Omental fat pad (tissue), 4 donors: ENCODE data around the gene PSPH. TPM values are rescaled to one million over a fixed set of nuclear protein-coding genes. Genes with fewer than 3 reads are reported as not detected.

Source experiments
- ATAC-seq: fragments of 150-250 bp; one replicate; pipeline ENCODE4 v1.9.1; 2016; ENCODE audit warnings: mild to moderate bottlenecking, moderate library complexity; ENCODE audit not compliant: low FRiP score
- DNase-seq: peaks from one replicate; pipeline ENCODE4 v3.0.0-alpha.2; 2019; ENCODE audit warnings: low spot score
- CTCF ChIP-seq, 3 donors: fragments of 450-650 bp; IDR thresholded peaks; one replicate each; pipeline ENCODE4 v1.5.1; 2016 to 2017; ENCODE audit warnings: antibody characterized with exemption in 3 of 3, mild to moderate bottlenecking in 3 of 3, moderate library complexity in 2 of 3
- small RNA-seq: library from RNA; depleted of rRNA; stranded (forward); fragments of <200 nt; gene quantifications from one replicate; pipeline ENCODE3, GENCODE V24; 2016
- total RNA-seq, 4 donors: library from RNA; depleted of rRNA; stranded (reverse); fragments of >200 nt; gene quantifications; one replicate each; pipeline ENCODE4 v1.1.0, GENCODE V29; 2016

PSPH gene
- total RNA-seq, 4 donors from 2014 or later: 6.8 to 12.5 (median 11.2) TPM

GRCh38 chr7:55962014-55962413 is 89.2 kb downstream of the PSPH start:
- no peak for TF ChIP-seq CTCF (IDR thresholded peaks at IDR 0.05)
- no peak for DNase-seq
- no peak for ATAC-seq

Small RNA genes within 50 kb of the gene (small RNA-seq; reads per million reads assigned to genes)
- not detected for gene SNORA15
- not detected for gene SNORA22B

Other genes starting within 250 kb of the PSPH start
- gene SEPTIN14, start 188.7 kb downstream of the PSPH start, total RNA-seq: not detected
- gene ZNF713, start 164.0 kb downstream of the PSPH start, total RNA-seq: 1 to 10 TPM; 2.0 to 4.6 (median 3.1) TPM
- gene MRPS17, start 99.6 kb downstream of the PSPH start, total RNA-seq: 10 to 100 TPM in 2 of 4 donors, 1 to 10 TPM in 2; 8.7 to 10.9 (median 10.1) TPM
- 10 to 100 TPM; 43.6 to 73.3 (median 67.2) TPM for gene NIPSNAP2, start 86.9 kb downstream of the PSPH start, total RNA-seq
- gene CCT6A, start 321 bp upstream of the PSPH start, total RNA-seq: 100 to 1,000 TPM in 2 of 4 donors, 10 to 100 TPM in 2; 68.9 to 150 (median 106) TPM
- 100 to 1,000 TPM in 3 of 4 donors, 10 to 100 TPM in 1; 87.8 to 136 (median 123) TPM for gene SUMF2, start 12.8 kb upstream of the PSPH start, total RNA-seq
- gene PHKG1, start 41.5 kb upstream of the PSPH start, total RNA-seq: 1 to 10 TPM in 1 of 4 donors, under 1 TPM in 3; 0.31 to 1.4 (median 0.80) TPM
- 100 to 1,000 TPM; 287 to 328 (median 295) TPM for gene CHCHD2, start 55.0 kb upstream of the PSPH start, total RNA-seq
- not detected for gene NUPR2, start 65.0 kb upstream of the PSPH start, total RNA-seq